Keratinocyte (primary cell): ENCODE data around the gene GABRE. TPM values are rescaled to one million over a fixed set of nuclear protein-coding genes. Genes with fewer than 3 reads are reported as not detected.
A peak's percentile ranks its signal among the peaks of the same experiment; 100 is the strongest.

Experiments used
- DNase-seq: peaks from one replicate; pipeline ENCODE4 v3.0.0-alpha.2; 2011; ENCODE audit warnings: low read depth, missing footprints, low spot score
- FAIRE-seq: peaks from 2 replicates; lab custom pipeline; 2011; peaks lifted over from hg19 to GRCh38; lab: Jason Lieb, UNC
- H2AFZ ChIP-seq: 2 replicates; pipeline ENCODE4 v1.6.0; 2012; ENCODE audit warnings: low read length, control low read depth, inconsistent platforms; ENCODE audit not compliant: control insufficient read depth
- H3K27ac ChIP-seq: 2 replicates; pipeline ENCODE4 v1.5.1; 2011; ENCODE audit warnings: low read length; ENCODE audit not compliant: control insufficient read depth, insufficient read depth
- H3K27me3 ChIP-seq: 3 replicates; pipeline ENCODE4 v1.6.0; 2011; ENCODE audit warnings: low read length; ENCODE audit not compliant: control insufficient read depth, insufficient read depth; ENCODE audit errors: extremely low read depth
- H3K36me3 ChIP-seq, 2 experiments: 2 replicates in 1 of 2; 3 replicates in 1 of 2; pipeline ENCODE4 v1.5.1; 2011; ENCODE audit warnings: low read length in 2 of 2, mild to moderate bottlenecking in 1 of 2; ENCODE audit not compliant: control insufficient read depth in 2 of 2, insufficient read depth in 2 of 2; ENCODE audit errors: extremely low read depth in 1 of 2
- H3K4me1 ChIP-seq: 3 replicates; pipeline ENCODE4 v1.5.1; 2011; ENCODE audit warnings: low read length; ENCODE audit not compliant: control insufficient read depth, insufficient read depth; ENCODE audit errors: extremely low read depth
- H3K4me2 ChIP-seq: 3 replicates; pipeline ENCODE4 v1.6.0; 2011; ENCODE audit warnings: low read depth, low read length; ENCODE audit not compliant: control insufficient read depth, insufficient read depth; ENCODE audit errors: extremely low read depth
- H3K4me3 ChIP-seq, 3 experiments: fragments of 200-600 bp in 1 of 3; sonication (generic) in 1 of 3; 2 replicates in 2 of 3; 3 replicates in 1 of 3; pipeline ENCODE4 v1.5.1; 2011 to 2016; ENCODE audit warnings: low read length in 3 of 3, mild to moderate bottlenecking in 3 of 3, control low read depth in 2 of 3, inconsistent platforms in 1 of 3, low read depth in 1 of 3, mixed read lengths in 1 of 3, mixed run types in 1 of 3, moderate library complexity in 1 of 3; ENCODE audit not compliant: control insufficient read depth in 2 of 3, insufficient read depth in 2 of 3; ENCODE audit errors: extremely low read depth in 1 of 3
- H3K79me2 ChIP-seq: 2 replicates; pipeline ENCODE4 v1.6.0; 2012; ENCODE audit warnings: low read length; ENCODE audit not compliant: control insufficient read depth, insufficient read depth
- H3K9ac ChIP-seq: 3 replicates; pipeline ENCODE4 v1.6.0; 2011; ENCODE audit warnings: low read length; ENCODE audit not compliant: control insufficient read depth, insufficient read depth; ENCODE audit errors: extremely low read depth
- H3K9me1 ChIP-seq: 3 replicates; pipeline ENCODE4 v1.6.0; 2011; ENCODE audit warnings: low read length; ENCODE audit not compliant: control insufficient read depth, insufficient read depth; ENCODE audit errors: extremely low read depth
- H3K9me3 ChIP-seq: 2 replicates; pipeline ENCODE4 v1.5.1; 2012; ENCODE audit warnings: low read depth, low read length; ENCODE audit not compliant: control insufficient read depth
- H4K20me1 ChIP-seq: 3 replicates; pipeline ENCODE4 v1.6.0; 2011; ENCODE audit warnings: low read length; ENCODE audit not compliant: control insufficient read depth, insufficient read depth; ENCODE audit errors: extremely low read depth
- EZH2 ChIP-seq: IDR thresholded peaks from one replicate; pipeline ENCODE4 v1.6.1; 2012; ENCODE audit warnings: inconsistent platforms, mild to moderate bottlenecking, low read length, moderate library complexity
- dilution Hi-C: fragments of 300-500 bp; cut with MboI; formaldehyde crosslinking; loops from one replicate; pipeline ENCODE4 v1.7.0; 2020; ENCODE audit warnings: low sequenced_read_pairs; ENCODE audit not compliant: extremely low pct_ligation_motif_present
- polyA plus RNA-seq, 5 experiments: library from polyadenylated mRNA; depleted of rRNA in 3 of 5; stranded (reverse) in 3 of 5; stranded (forward) in 1 of 5; unstranded in 1 of 5; fragments of >200 nt; gene quantifications; 1 replicate in 1 of 5; 2 replicates in 3 of 5; 3 replicates in 1 of 5; pipeline versions ENCODE4 v1.2.1 to v1.2.3, GENCODE V29; 2011 to 2012; ENCODE audit warnings: missing spikeins in 2 of 5, low read depth in 1 of 5, low replicate concordance in 1 of 5
- TF ChIP-seq, protein P1 (sequence below), 3 experiments: IDR thresholded peaks in 1 of 3; conservative IDR thresholded peaks in 1 of 3; optimal IDR thresholded peaks in 1 of 3; 2 replicates in 2 of 3; 3 replicates in 1 of 3; pipeline versions ENCODE3 to v1.5.1; 2011; ENCODE audit warnings: low read length in 3 of 3, mild to moderate bottlenecking in 3 of 3, moderate library complexity in 2 of 3, control low read depth in 1 of 3, inconsistent platforms in 1 of 3; ENCODE audit not compliant: insufficient read depth in 2 of 3; ENCODE audit errors: extremely low read depth in 1 of 3

The GABRE gene
- polyA plus RNA-seq, 1 donor (not counting 4 experiments of a cell fraction or from before 2014, with no cell fraction given) = 34.1 TPM

DNA sequence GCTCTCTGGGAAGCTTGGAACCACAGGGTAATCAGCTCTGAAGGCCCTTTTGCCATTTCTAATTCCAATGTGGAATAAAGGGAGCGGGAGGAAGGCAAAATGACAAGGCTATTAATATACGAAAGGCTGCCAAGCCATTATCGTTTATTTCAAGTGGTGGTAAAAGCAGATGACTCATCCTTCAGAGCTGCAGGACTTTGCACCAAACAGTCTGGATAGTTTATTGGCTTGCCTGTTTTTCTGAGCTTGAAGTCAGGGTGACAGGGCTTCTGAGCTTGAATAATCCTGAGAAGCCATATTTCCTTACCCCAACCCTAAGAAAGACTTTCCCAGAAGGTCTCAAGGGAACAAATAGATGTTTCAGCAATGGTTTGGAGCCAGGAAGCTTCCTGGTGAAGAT lies 7.7 kb upstream of the GABRE start:
- DNase-seq (peak; percentile 23), FAIRE-seq (peak; percentile 81)
- H3K36me3 ChIP-seq = no peaks in the 10 kb centered on the region
- H3K4me3 ChIP-seq = no peak overlapping the region
- no peak overlapping the region for H3K9ac ChIP-seq
- H3K27ac ChIP-seq = peak overlapping the region; percentile 49
- no peaks in the 10 kb centered on the region for H3K79me2 ChIP-seq
- H3K9me3 ChIP-seq = no peaks in the 10 kb centered on the region
- H3K4me1 ChIP-seq = peaks cover 60% of the 10 kb centered on the region
- TF ChIP-seq, protein P1, sequence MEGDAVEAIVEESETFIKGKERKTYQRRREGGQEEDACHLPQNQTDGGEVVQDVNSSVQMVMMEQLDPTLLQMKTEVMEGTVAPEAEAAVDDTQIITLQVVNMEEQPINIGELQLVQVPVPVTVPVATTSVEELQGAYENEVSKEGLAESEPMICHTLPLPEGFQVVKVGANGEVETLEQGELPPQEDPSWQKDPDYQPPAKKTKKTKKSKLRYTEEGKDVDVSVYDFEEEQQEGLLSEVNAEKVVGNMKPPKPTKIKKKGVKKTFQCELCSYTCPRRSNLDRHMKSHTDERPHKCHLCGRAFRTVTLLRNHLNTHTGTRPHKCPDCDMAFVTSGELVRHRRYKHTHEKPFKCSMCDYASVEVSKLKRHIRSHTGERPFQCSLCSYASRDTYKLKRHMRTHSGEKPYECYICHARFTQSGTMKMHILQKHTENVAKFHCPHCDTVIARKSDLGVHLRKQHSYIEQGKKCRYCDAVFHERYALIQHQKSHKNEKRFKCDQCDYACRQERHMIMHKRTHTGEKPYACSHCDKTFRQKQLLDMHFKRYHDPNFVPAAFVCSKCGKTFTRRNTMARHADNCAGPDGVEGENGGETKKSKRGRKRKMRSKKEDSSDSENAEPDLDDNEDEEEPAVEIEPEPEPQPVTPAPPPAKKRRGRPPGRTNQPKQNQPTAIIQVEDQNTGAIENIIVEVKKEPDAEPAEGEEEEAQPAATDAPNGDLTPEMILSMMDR (optimal IDR thresholded peaks at IDR 0.05 in 1 of 3, IDR thresholded peaks at IDR 0.05 in 1 of 3, conservative IDR thresholded peaks at IDR 0.05 in 1 of 3; ENCODE audit: extremely low read depth in 1 of 3, insufficient read depth in 2 of 3, low read length in 3 of 3) = no peak
- no peak for TF ChIP-seq EZH2
- dilution Hi-C loops = no loop called here
- no peak overlapping the region for H2AFZ ChIP-seq
- H3K4me2 ChIP-seq = peak overlapping the region; percentile 47
- H3K27me3 ChIP-seq = no peaks in the 10 kb centered on the region
- H3K9me1 ChIP-seq = no peaks in the 10 kb centered on the region
- no peaks in the 10 kb centered on the region for H4K20me1 ChIP-seq

DNA sequence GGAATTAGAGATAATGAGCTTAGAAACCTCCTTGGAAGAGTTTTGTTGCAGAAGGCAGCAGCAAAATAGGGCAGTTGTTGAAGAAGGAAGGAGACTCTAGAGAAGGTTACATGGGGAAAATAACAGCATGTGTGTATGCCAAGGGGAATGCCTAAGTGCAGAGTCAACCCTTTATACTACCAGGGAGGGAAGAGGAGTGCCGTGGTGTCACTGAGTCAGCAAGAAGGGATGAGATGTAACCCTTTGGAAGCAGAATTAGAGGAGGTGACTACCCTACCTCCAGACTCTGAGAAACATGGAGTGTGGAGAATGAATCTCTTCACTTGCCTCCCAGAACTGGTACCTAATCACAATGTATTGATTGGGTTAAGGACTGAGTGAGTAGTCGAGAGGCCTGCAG lies 6.7 kb upstream of the GABRE start:
- no peaks in the 10 kb centered on the region for H3K36me3 ChIP-seq
- peak; percentile 84 for FAIRE-seq
- H3K27ac ChIP-seq = peak overlapping the region; percentile 49
- dilution Hi-C loops = no loop called here
- H3K9me1 ChIP-seq = no peaks in the 10 kb centered on the region
- peak; percentile 33 for DNase-seq
- peaks cover 60% of the 10 kb centered on the region for H3K4me1 ChIP-seq
- no peak overlapping the region for H3K9ac ChIP-seq
- H4K20me1 ChIP-seq = no peaks in the 10 kb centered on the region
- H3K79me2 ChIP-seq = no peaks in the 10 kb centered on the region
- H3K9me3 ChIP-seq = no peaks in the 10 kb centered on the region
- H3K27me3 ChIP-seq = no peaks in the 10 kb centered on the region
- TF ChIP-seq, protein P1 (optimal IDR thresholded peaks at IDR 0.05 in 1 of 3, IDR thresholded peaks at IDR 0.05 in 1 of 3, conservative IDR thresholded peaks at IDR 0.05 in 1 of 3; ENCODE audit: extremely low read depth in 1 of 3, insufficient read depth in 2 of 3, low read length in 3 of 3) = no peak
- TF ChIP-seq EZH2 = no peak
- H3K4me2 ChIP-seq = no peak overlapping the region
- H3K4me3 ChIP-seq = no peak overlapping the region
- H2AFZ ChIP-seq = no peak overlapping the region
